DOHH2 (cell line): ENCODE data around the gene EPS15.

ENCODE experiments used
- H3F3A ChIP-seq: fragments of 200-600 bp; sonication (generic), shearing (Covaris generic); 2 replicates; pipeline ENCODE4 v1.6.0; 2016; ENCODE audit warnings: antibody characterized with exemption, mild to moderate bottlenecking; ENCODE audit not compliant: control insufficient read depth, insufficient read depth
- H3K27ac ChIP-seq: fragments of 200-600 bp; sonication (generic); 2 replicates; pipeline ENCODE4 v1.5.1; 2014; ENCODE audit warnings: low read depth, mild to moderate bottlenecking, low read length, moderate library complexity
- H3K27me3 ChIP-seq: fragments of 200-600 bp; sonication (generic); 2 replicates; pipeline ENCODE4 v1.6.1; 2014; ENCODE audit warnings: mild to moderate bottlenecking, low read length, mixed read lengths; ENCODE audit not compliant: control insufficient read depth
- H3K36me3 ChIP-seq: fragments of 200-600 bp; sonication (generic); 2 replicates; pipeline ENCODE4 v1.6.1; 2014; ENCODE audit warnings: mild to moderate bottlenecking, low read length, moderate library complexity, mixed read lengths; ENCODE audit not compliant: control insufficient read depth
- H3K4me1 ChIP-seq: fragments of 200-600 bp; sonication (generic); 2 replicates; pipeline ENCODE4 v1.6.1; 2014; ENCODE audit warnings: mild to moderate bottlenecking, low read length, mixed read lengths; ENCODE audit not compliant: control insufficient read depth
- H3K4me2 ChIP-seq: fragments of 200-600 bp; sonication (generic); 2 replicates; pipeline ENCODE4 v1.6.0; 2014; ENCODE audit warnings: mild to moderate bottlenecking, low read length, moderate library complexity
- H3K4me3 ChIP-seq: fragments of 200-600 bp; sonication (generic); 2 replicates; pipeline ENCODE4 v1.5.1; 2014; ENCODE audit warnings: mild to moderate bottlenecking, low read length, mixed read lengths
- H3K79me2 ChIP-seq: fragments of 200-600 bp; sonication (generic); 2 replicates; pipeline ENCODE4 v1.6.1; 2014; ENCODE audit warnings: mild to moderate bottlenecking, low read length, mixed read lengths; ENCODE audit not compliant: control insufficient read depth
- H3K9me2 ChIP-seq: fragments of 200-600 bp; sonication (generic); replicated peaks from 2 replicates; pipeline ENCODE4 v1.6.1; 2014; ENCODE audit warnings: mild to moderate bottlenecking, low read length, mixed read lengths; ENCODE audit not compliant: control insufficient read depth
- H3K9me3 ChIP-seq: fragments of 200-600 bp; sonication (generic); 2 replicates; pipeline ENCODE4 v1.6.1; 2014; ENCODE audit warnings: antibody characterized with exemption, low read length, mixed read lengths; ENCODE audit not compliant: control insufficient read depth, insufficient read depth
- H4K20me1 ChIP-seq: fragments of 200-600 bp; sonication (generic); 2 replicates; pipeline ENCODE4 v1.6.0; 2014; ENCODE audit warnings: low read depth, mild to moderate bottlenecking, antibody characterized with exemption, low read length, moderate library complexity; ENCODE audit not compliant: control insufficient read depth, insufficient read depth
- CTCF ChIP-seq: fragments of 200-600 bp; sonication (generic); IDR thresholded peaks from one replicate; pipeline ENCODE4 v1.5.1; 2014; ENCODE audit warnings: antibody characterized with exemption, mild to moderate bottlenecking, low read depth, low read length; ENCODE audit not compliant: poor library complexity, severe bottlenecking
- EZH2phosphoT487 ChIP-seq: fragments of 200-600 bp; sonication (generic); IDR thresholded peaks from 2 replicates; pipeline ENCODE4 v1.6.1; 2017; ENCODE audit warnings: borderline replicate concordance, mild to moderate bottlenecking, antibody characterized with exemption, low read length, moderate library complexity, mixed read lengths

The EPS15 gene

GRCh38 chr1:51344276-51344601, 174.8 kb downstream of the EPS15 start:
- TF ChIP-seq EZH2phosphoT487: no peak
- TF ChIP-seq CTCF: no peak
- Histone ChIP-seq H3K4me1 (0 out of 2 replicates have a peak, but pooled peaks cover 5% of the 10 kb centered on the region), H3K4me2 (no peak overlapping the region), H4K20me1 (no peaks in the 10 kb centered on the region), H3F3A (peaks cover 11% of the 10 kb centered on the region; the same call in 1 of the 2 replicates), H3K4me3 (no peak overlapping the region), H3K79me2 (no peaks in the 10 kb centered on the region), H3K27ac (no peak overlapping the region), H3K36me3 (no peaks in the 10 kb centered on the region), H3K9me3 (no peaks in the 10 kb centered on the region), H3K9me2 (no peaks in the 10 kb centered on the region), H3K27me3 (peaks cover 45% of the 10 kb centered on the region)

- 0 out of 2 replicates have a peak, but pooled peaks cover 5% of the 10 kb centered on the region for H3K4me1 ChIP-seq
- H3K79me2 ChIP-seq: no peaks in the 10 kb centered on the region
- H3F3A ChIP-seq: peaks cover 11% of the 10 kb centered on the region; the same call in 1 of the 2 replicates
- no peak overlapping the region for H3K4me3 ChIP-seq
- no peaks in the 10 kb centered on the region for H4K20me1 ChIP-seq
- H3K36me3 ChIP-seq: no peaks in the 10 kb centered on the region
- no peaks in the 10 kb centered on the region for H3K9me2 ChIP-seq
- no peak overlapping the region for H3K27ac ChIP-seq
- peaks cover 45% of the 10 kb centered on the region for H3K27me3 ChIP-seq
- no peak for TF ChIP-seq CTCF
- no peak for TF ChIP-seq EZH2phosphoT487
- no peak overlapping the region for H3K4me2 ChIP-seq
- no peaks in the 10 kb centered on the region for H3K9me3 ChIP-seq
Measured at GRCh38 chr1:51343624-51344023, 175.4 kb downstream of the EPS15 start.

- Histone ChIP-seq H3K9me3 (no peaks in the 10 kb centered on the region), H3K27me3 (peaks cover 45% of the 10 kb centered on the region), H3K27ac (no peak overlapping the region), H3K9me2 (no peaks in the 10 kb centered on the region), H3K4me2 (no peak overlapping the region), H3K36me3 (no peaks in the 10 kb centered on the region), H4K20me1 (no peaks in the 10 kb centered on the region), H3F3A (peaks cover 11% of the 10 kb centered on the region; the same call in 1 of the 2 replicates), H3K4me3 (no peak overlapping the region), H3K79me2 (no peaks in the 10 kb centered on the region), H3K4me1 (0 out of 2 replicates have a peak, but pooled peaks cover 5% of the 10 kb centered on the region)
- TF ChIP-seq CTCF: no peak
- TF ChIP-seq EZH2phosphoT487: no peak
Measured at GRCh38 chr1:51342591-51343206, 176.4 kb downstream of the EPS15 start.
